Peyer's patch (tissue), 4 donors: Measurements from ENCODE around the gene TICAM1. TPM values are rescaled to one million over a fixed set of nuclear protein-coding genes. Genes with fewer than 3 reads are reported as not detected.

Experiments used
- DNase-seq, 3 donors: peaks; one replicate each; pipeline ENCODE4 v3.0.0-alpha.2; 2017 to 2019
- H3K27ac ChIP-seq, 4 donors: fragments of 200-600 bp; sonication (generic); one replicate each; pipeline ENCODE4 v1.5.1; 2016 to 2019
- H3K27me3 ChIP-seq, 2 donors: fragments of 200-600 bp; sonication (generic); one replicate each; pipeline ENCODE4 v1.5.1; 2019
- H3K36me3 ChIP-seq, 3 donors: fragments of 200-600 bp; sonication (generic); one replicate each; pipeline ENCODE4 v1.5.1; 2016 to 2019
- H3K4me1 ChIP-seq, 4 donors: fragments of 200-600 bp; sonication (generic); one replicate each; pipeline ENCODE4 v1.5.1; 2016 to 2019
- H3K4me3 ChIP-seq, 4 donors: fragments of 200-600 bp; sonication (generic); 1 replicate in 3 of 4; 2 replicates in 1 of 4; pipeline ENCODE4 v1.5.1; 2016 to 2019; ENCODE audit warnings: mild to moderate bottlenecking in 1 of 4
- H3K9me3 ChIP-seq, 4 donors: fragments of 200-600 bp; sonication (generic); one replicate each; pipeline ENCODE4 v1.5.1; 2016 to 2019; ENCODE audit warnings: mild to moderate bottlenecking in 1 of 4
- POLR2A ChIP-seq, 2 donors: fragments of 450-650 bp; IDR thresholded peaks; one replicate each; pipeline ENCODE4 v1.5.1; 2017; ENCODE audit warnings: antibody characterized with exemption in 2 of 2, mild to moderate bottlenecking in 2 of 2, moderate library complexity in 2 of 2
- total RNA-seq, 4 donors: library from RNA; depleted of rRNA; stranded (reverse); fragments of >200 nt; gene quantifications; one replicate each; pipeline ENCODE4 v1.1.0, GENCODE V29; 2016
- TF ChIP-seq, protein P1 (sequence below), 6 experiments: fragments of 450-650 bp in 4 of 6; fragments of 200-600 bp in 2 of 6; sonication (generic) in 1 of 6; IDR thresholded peaks; one replicate each; pipeline ENCODE4 v1.5.1; 2017 to 2019; ENCODE audit warnings: antibody characterized with exemption in 6 of 6, mild to moderate bottlenecking in 3 of 6, moderate library complexity in 1 of 6

The TICAM1 gene
- total RNA-seq, 4 donors from 2014 or later = 14.0 to 45.8 (median 28.8) TPM

DNA sequence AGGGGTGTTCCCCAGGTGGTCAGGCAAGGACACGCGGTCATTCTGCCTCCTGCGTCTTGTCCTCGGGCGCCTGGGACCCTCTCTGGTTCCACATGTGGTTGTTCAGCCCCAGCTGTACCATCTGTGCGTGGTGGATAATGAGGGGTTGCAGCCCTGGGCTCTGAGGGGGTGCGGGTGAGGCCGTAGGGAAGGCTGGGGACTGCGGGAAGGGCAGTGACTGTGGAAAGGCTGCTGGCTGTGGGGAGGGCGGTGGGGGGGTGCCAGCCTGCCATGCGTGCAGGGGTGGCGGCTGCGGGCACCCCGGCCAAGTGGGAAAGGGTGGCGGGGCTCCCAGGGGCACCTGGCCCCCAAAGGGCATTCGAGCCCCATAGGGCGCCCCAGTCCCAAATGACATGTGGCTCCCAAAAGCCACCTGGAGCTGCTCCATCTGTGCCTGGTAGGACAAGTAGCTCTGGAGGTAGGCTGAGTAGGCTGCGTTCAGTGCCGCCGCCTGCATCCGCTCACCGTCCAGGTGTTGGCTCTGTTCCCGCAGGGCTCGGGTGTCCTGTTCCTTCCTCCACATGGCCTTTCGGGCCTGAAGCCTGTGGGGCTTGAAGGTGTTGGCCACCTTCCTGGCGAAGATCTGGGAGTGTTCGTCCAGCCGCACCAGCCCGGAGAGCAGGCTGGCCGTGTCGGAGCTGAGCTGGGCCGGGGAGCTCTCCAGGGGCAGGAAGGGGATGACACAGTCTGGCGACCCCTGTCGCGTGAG is 15.1 kb downstream of the TICAM1 start:
- H3K4me1 ChIP-seq = peaks cover 0 to 11% (median 2%) of the 10 kb centered on the region in 4 donors
- no peak for TF ChIP-seq POLR2A (IDR thresholded peaks at IDR 0.05)
- TF ChIP-seq, protein P1, sequence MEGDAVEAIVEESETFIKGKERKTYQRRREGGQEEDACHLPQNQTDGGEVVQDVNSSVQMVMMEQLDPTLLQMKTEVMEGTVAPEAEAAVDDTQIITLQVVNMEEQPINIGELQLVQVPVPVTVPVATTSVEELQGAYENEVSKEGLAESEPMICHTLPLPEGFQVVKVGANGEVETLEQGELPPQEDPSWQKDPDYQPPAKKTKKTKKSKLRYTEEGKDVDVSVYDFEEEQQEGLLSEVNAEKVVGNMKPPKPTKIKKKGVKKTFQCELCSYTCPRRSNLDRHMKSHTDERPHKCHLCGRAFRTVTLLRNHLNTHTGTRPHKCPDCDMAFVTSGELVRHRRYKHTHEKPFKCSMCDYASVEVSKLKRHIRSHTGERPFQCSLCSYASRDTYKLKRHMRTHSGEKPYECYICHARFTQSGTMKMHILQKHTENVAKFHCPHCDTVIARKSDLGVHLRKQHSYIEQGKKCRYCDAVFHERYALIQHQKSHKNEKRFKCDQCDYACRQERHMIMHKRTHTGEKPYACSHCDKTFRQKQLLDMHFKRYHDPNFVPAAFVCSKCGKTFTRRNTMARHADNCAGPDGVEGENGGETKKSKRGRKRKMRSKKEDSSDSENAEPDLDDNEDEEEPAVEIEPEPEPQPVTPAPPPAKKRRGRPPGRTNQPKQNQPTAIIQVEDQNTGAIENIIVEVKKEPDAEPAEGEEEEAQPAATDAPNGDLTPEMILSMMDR (IDR thresholded peaks at IDR 0.05) = no peak
- H3K36me3 ChIP-seq = peaks cover 0 to 28% (median 0%) of the 10 kb centered on the region in 3 donors
- no peak for DNase-seq
- peak overlapping the region in 1 of 4 donors; percentile 21 for H3K4me3 ChIP-seq
- H3K9me3 ChIP-seq = no peaks in the 10 kb centered on the region
- no peaks in the 10 kb centered on the region for H3K27me3 ChIP-seq
- peak overlapping the region in 2 of 4 donors; percentile 1 to 44 for H3K27ac ChIP-seq

DNA sequence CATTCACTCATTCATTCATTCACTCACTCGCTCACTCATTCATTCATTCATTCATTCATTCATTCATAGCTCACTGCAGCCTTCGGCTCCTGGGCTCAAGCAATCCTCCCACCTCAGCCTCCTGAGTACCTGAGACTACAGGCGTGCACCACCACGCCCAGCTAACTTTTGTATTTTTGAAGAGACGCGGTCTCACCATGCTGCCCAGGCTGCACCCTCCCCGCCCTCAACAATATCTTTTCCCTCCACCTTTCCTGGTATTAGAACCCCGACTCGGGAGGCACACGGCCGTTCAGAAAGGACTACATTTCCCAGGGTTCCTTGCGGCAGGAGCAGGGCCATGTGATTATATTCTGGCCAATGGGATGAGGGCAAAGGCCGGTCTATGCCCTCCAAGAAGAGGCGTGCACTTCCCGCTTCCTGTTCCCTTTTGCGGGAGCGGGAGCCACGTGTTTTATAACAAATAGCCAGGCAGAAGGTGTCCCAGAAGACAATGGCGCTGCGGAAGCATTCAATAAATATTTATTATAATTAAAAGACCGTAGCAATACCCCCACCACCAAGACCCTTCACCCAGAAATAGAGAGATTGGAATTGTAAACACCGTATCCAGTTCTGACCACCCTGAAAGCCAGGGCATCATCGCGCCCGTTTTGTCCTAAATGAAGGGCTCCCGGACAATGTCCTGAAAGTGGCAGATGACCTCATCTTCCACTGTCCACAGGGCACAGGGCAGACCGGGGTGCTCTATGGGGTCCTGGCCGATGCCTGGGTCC is 15.9 kb downstream of the TICAM1 start:
- peak in 1 of 2 donors; percentile 9 for TF ChIP-seq POLR2A (IDR thresholded peaks at IDR 0.05)
- TF ChIP-seq, protein P1 (IDR thresholded peaks at IDR 0.05) = no peak
- Histone ChIP-seq H3K4me3 (peak overlapping the region in 3 of 4 donors; percentile 21 to 32 (median 25)), H3K36me3 (peaks cover 0 to 28% (median 0%) of the 10 kb centered on the region in 3 donors), H3K27ac (peak overlapping the region in 2 of 4 donors; percentile 1 to 44), H3K4me1 (peaks cover 0 to 11% (median 2%) of the 10 kb centered on the region in 4 donors), H3K9me3 (no peaks in the 10 kb centered on the region), H3K27me3 (no peaks in the 10 kb centered on the region)
- peak; percentile 83 to 94 (median 85) for DNase-seq

DNA sequence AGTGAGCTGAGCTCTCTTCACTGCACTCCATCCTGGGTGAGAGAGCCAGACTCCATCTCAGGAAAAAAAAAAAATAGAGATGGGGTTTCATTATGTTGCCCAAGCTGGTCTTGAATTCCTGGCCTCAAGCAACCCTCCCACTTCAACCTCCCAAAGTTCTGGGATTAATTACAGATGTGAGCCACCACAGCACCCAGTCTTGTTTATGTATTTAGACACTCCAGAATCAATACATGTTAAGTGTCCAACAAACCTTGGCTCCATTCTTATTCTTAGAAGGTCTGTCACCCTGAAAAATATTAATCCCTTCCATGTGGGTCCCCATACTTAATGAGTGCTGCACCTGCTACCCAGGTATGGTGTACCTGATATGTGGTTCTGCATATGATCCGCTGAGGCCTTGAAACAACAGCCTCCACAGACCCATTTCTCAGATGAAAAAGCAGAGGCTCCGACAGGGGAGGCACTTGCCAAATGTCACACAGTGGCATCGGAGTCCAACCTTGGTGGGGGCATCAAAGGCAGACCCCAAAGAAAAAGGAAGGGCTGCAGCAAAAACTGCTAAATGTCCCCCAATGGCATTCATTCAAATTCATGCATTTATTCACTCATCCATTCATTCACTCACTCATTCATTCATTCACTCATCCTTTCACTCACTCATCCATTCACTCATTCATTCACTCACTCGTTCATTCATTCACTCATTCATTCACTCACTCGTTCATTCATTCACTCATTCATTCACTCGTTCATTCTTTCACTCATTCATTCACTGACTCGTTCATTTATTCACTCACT is 16.7 kb downstream of the TICAM1 start:
- H3K27me3 ChIP-seq = no peaks in the 10 kb centered on the region
- peaks cover 0 to 11% (median 2%) of the 10 kb centered on the region in 4 donors for H3K4me1 ChIP-seq
- TF ChIP-seq, protein P1 (IDR thresholded peaks at IDR 0.05) = no peak
- no peak for TF ChIP-seq POLR2A (IDR thresholded peaks at IDR 0.05)
- DNase-seq = no peak
- H3K4me3 ChIP-seq = peak overlapping the region in 1 of 4 donors; percentile 21
- H3K9me3 ChIP-seq = no peaks in the 10 kb centered on the region
- H3K36me3 ChIP-seq = peaks cover 0 to 28% (median 0%) of the 10 kb centered on the region in 3 donors
- no peak overlapping the region for H3K27ac ChIP-seq

DNA sequence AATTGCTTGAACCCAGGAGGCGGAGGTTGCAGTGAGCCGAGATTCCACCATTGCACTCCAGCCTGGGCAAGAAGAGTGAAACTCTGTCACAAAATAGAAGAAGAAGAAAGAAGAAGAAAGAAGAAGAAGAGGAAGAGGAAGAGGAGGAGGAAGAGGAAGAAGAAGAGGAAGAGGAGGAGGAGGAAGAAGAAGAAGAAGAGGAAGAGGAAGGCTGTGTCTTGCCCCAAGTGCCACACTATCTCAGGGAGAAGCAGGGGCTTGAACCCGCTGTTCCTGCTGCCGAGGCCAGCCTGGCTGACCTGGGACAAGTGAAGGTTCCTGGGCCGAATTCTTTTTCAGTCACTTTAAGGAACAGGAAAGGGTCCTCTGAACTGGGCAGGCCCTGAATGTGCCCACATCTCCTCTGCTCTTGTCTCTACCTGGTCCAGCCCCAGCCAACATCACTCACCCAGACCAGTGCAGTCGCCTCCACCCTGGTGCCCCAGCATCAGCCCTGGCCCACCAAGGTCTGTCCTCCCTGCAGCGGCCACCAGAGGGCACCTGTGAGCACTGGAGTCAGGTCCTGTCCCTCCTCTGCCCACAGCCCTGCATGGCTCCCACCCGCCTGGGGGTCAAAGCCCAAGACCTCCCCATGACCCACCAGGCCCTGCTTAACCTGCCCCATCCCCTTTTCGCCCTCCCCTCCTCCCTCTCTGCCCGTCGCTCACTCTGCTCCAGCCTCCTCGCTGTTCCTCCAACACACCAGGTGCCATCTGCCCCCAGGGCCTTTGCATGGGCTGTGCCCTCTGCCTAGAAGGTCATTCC is 20.0 kb downstream of the TICAM1 start:
- Histone ChIP-seq H3K9me3 (no peaks in the 10 kb centered on the region), H3K4me3 (no peak overlapping the region), H3K36me3 (peaks cover 0 to 5% (median 0%) of the 10 kb centered on the region in 3 donors), H3K4me1 (peaks cover 0 to 11% (median 2%) of the 10 kb centered on the region in 4 donors), H3K27ac (no peak overlapping the region), H3K27me3 (no peaks in the 10 kb centered on the region)
- TF ChIP-seq POLR2A (IDR thresholded peaks at IDR 0.05) = no peak
- TF ChIP-seq, protein P1 (IDR thresholded peaks at IDR 0.05) = peak; percentile 74 to 91 (median 83)
- peak; percentile 87 to 94 (median 91) for DNase-seq
